OCI-LY7 (cell line): ENCODE measurements around the gene EXOSC6. TPM values are rescaled to one million over a fixed set of nuclear protein-coding genes. Genes with fewer than 3 reads are reported as not detected.
"Not testable (repeated sequence)": the region's sequence is repeated elsewhere in the genome, so short reads cannot be mapped to it uniquely, and the experiment has no call there.

Experiments
- BruUV-seq: library from RNA; stranded (reverse); fragments of 400-500 nt; replicated peaks from 2 replicates; lab custom pipeline; 2021; lab: Mats Ljungman, UMichigan
- CTCF ChIA-PET: fragments of 300-600 bp; sonication (Branson Sonifier 250); formaldehyde crosslinking; loops from one replicate; lab custom pipeline; 2022; ENCODE audit warnings: antibody characterized with exemption; ENCODE audit not compliant: unreplicated experiment; lab: Charles Lee
- POLR2A ChIA-PET: fragments of 300-600 bp; sonication (Branson Sonifier 250); formaldehyde crosslinking; loops from one replicate; lab custom pipeline; 2022; ENCODE audit warnings: antibody characterized with exemption; lab: Charles Lee
- DNase-seq: peaks from one replicate; pipeline ENCODE4 v3.0.0-alpha.2; 2015; ENCODE audit warnings: low spot score
- H2AFZ ChIP-seq: fragments of 200-600 bp; sonication (generic), shearing (Covaris generic); 2 replicates; pipeline ENCODE4 v1.6.1; 2014; ENCODE audit warnings: mild to moderate bottlenecking, antibody characterized with exemption, low read length, moderate library complexity
- H3K27ac ChIP-seq: fragments of 200-600 bp; sonication (generic); 2 replicates; pipeline ENCODE4 v1.5.1; 2014; ENCODE audit warnings: mixed run types, low read depth, mild to moderate bottlenecking, moderate library complexity, low read length, inconsistent platforms; ENCODE audit not compliant: poor library complexity, severe bottlenecking
- H3K36me3 ChIP-seq: fragments of 200-600 bp; sonication (generic); 2 replicates; pipeline ENCODE4 v1.6.1; 2014; ENCODE audit warnings: mild to moderate bottlenecking, antibody characterized with exemption, low read length, moderate library complexity, mixed read lengths; ENCODE audit not compliant: insufficient read depth
- H3K4me1 ChIP-seq: fragments of 200-600 bp; sonication (generic); 2 replicates; pipeline ENCODE4 v1.5.1; 2014; ENCODE audit warnings: mild to moderate bottlenecking, low read length; ENCODE audit not compliant: insufficient read depth, poor library complexity, severe bottlenecking
- H3K4me2 ChIP-seq: fragments of 200-600 bp; sonication (generic); 2 replicates; pipeline ENCODE4 v1.6.1; 2014; ENCODE audit warnings: mild to moderate bottlenecking, low read length
- H3K4me3 ChIP-seq: fragments of 200-600 bp; sonication (generic); 2 replicates; pipeline ENCODE4 v1.5.1; 2014; ENCODE audit warnings: mild to moderate bottlenecking, low read depth, low read length; ENCODE audit not compliant: poor library complexity, severe bottlenecking
- H3K79me2 ChIP-seq: fragments of 200-600 bp; sonication (generic); 2 replicates; pipeline ENCODE4 v1.6.1; 2016; ENCODE audit warnings: low read depth, mild to moderate bottlenecking, low read length, moderate library complexity, mixed read lengths; ENCODE audit not compliant: insufficient read depth
- H3K9me2 ChIP-seq: fragments of 200-600 bp; sonication (generic); 2 replicates; pipeline ENCODE4 v1.6.1; 2016; ENCODE audit warnings: mild to moderate bottlenecking, low read length, mixed read lengths; ENCODE audit not compliant: insufficient read depth
- H3K9me3 ChIP-seq: fragments of 200-600 bp; sonication (generic); 2 replicates; pipeline ENCODE4 v1.6.1; 2014; ENCODE audit warnings: mild to moderate bottlenecking, mixed run types, low read length, mixed read lengths
- H4K20me1 ChIP-seq: fragments of 200-600 bp; sonication (generic); 2 replicates; pipeline ENCODE4 v1.6.1; 2014; ENCODE audit warnings: mild to moderate bottlenecking, antibody characterized with exemption, low read length, moderate library complexity, mixed read lengths; ENCODE audit not compliant: insufficient read depth
- EZH2phosphoT487 ChIP-seq: fragments of 200-600 bp; sonication (generic); IDR thresholded peaks from 2 replicates; pipeline ENCODE4 v1.6.1; 2018; ENCODE audit warnings: low read depth, borderline replicate concordance, mild to moderate bottlenecking, mixed run types, antibody characterized with exemption, low read length, moderate library complexity, mixed read lengths
- intact Hi-C: fragments of 100-400 bp; cut with micrococcal nuclease; formaldehyde crosslinking; loops from one replicate; pipeline ENCODE4 v1.10.0; 2022; ENCODE audit not compliant: unreplicated experiment
- total RNA-seq, 2 experiments: library from RNA; depleted of rRNA in 1 of 2; stranded (reverse); fragments of >200 nt in 1 of 2; shearing (Covaris generic) in 1 of 2; gene quantifications; 2 replicates each; pipeline ENCODE4 v1.2.3, GENCODE V29; 2014 to 2022
- TF ChIP-seq, protein P1 (sequence below): fragments of 200-600 bp; sonication (generic); conservative IDR thresholded peaks from 2 replicates; pipeline ENCODE4 v1.5.1; 2014; ENCODE audit warnings: mild to moderate bottlenecking, antibody characterized with exemption, low read length, moderate library complexity, mixed read lengths

The EXOSC6 gene
- total RNA-seq, 2 experiments from 2014 or later = 36.3 to 36.8 TPM

GRCh38 chr16:70271696-70272095 is 20.0 kb upstream of the EXOSC6 start:
- H3K36me3 ChIP-seq = peaks cover 100% of the 10 kb centered on the region
- TF ChIP-seq EZH2phosphoT487 = no peak
- TF ChIP-seq, protein P1, sequence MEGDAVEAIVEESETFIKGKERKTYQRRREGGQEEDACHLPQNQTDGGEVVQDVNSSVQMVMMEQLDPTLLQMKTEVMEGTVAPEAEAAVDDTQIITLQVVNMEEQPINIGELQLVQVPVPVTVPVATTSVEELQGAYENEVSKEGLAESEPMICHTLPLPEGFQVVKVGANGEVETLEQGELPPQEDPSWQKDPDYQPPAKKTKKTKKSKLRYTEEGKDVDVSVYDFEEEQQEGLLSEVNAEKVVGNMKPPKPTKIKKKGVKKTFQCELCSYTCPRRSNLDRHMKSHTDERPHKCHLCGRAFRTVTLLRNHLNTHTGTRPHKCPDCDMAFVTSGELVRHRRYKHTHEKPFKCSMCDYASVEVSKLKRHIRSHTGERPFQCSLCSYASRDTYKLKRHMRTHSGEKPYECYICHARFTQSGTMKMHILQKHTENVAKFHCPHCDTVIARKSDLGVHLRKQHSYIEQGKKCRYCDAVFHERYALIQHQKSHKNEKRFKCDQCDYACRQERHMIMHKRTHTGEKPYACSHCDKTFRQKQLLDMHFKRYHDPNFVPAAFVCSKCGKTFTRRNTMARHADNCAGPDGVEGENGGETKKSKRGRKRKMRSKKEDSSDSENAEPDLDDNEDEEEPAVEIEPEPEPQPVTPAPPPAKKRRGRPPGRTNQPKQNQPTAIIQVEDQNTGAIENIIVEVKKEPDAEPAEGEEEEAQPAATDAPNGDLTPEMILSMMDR = no peak

GRCh38 chr16:70270176-70270575 is 18.4 kb upstream of the EXOSC6 start:
- H2AFZ ChIP-seq = no peak overlapping the region
- peaks cover 7% of the 10 kb centered on the region; the same call in 1 of the 2 replicates for H4K20me1 ChIP-seq
- H3K27ac ChIP-seq = no peak overlapping the region
- H3K9me2 ChIP-seq = no peaks in the 10 kb centered on the region
- POLR2A ChIA-PET = interaction anchor here (0.7 kb wide), 1 partner anchor 18 kb away, joined by 4 read pairs; no protein-coding TSS in a partner anchor
- no peak overlapping the region for H3K4me3 ChIP-seq
- peaks cover 8% of the 10 kb centered on the region; the same call in 1 of the 2 replicates for H3K79me2 ChIP-seq
- no peaks in the 10 kb centered on the region for H3K9me3 ChIP-seq
- H3K4me1 ChIP-seq = no peaks in the 10 kb centered on the region
- intact Hi-C loops = no loop called here
- BruUV-seq = no TSS peak
- H3K4me2 ChIP-seq = no peak overlapping the region
- TF ChIP-seq, protein P1 = no peak
- no peak for TF ChIP-seq EZH2phosphoT487
- H3K36me3 ChIP-seq = peaks cover 98% of the 10 kb centered on the region
- CTCF ChIA-PET = no interaction called here
- no peak for DNase-seq

More at GRCh38 chr16:70271696-70272095, 20.0 kb upstream of the EXOSC6 start:
- ChIA-PET POLR2A (interaction anchor here (1.0 to 1.7 kb wide), 2 partner anchors 14 to 17 kb away, joined by 5 to 9 read pairs; partner anchors contain the start of gene AARS1), CTCF (no interaction called here)
- H4K20me1 ChIP-seq = peaks cover 7% of the 10 kb centered on the region; the same call in 1 of the 2 replicates
- H3K79me2 ChIP-seq = peaks cover 8% of the 10 kb centered on the region; the same call in 1 of the 2 replicates
- H3K4me2 ChIP-seq = no peak overlapping the region
- H3K9me3 ChIP-seq = no peaks in the 10 kb centered on the region
- H3K27ac ChIP-seq = no peak overlapping the region
- no peak overlapping the region for H3K4me3 ChIP-seq
- intact Hi-C loops = no loop called here
- H2AFZ ChIP-seq = no peak overlapping the region
- BruUV-seq = no TSS peak
- no peaks in the 10 kb centered on the region for H3K4me1 ChIP-seq
- H3K9me2 ChIP-seq = no peaks in the 10 kb centered on the region
- DNase-seq = no peak

DNA sequence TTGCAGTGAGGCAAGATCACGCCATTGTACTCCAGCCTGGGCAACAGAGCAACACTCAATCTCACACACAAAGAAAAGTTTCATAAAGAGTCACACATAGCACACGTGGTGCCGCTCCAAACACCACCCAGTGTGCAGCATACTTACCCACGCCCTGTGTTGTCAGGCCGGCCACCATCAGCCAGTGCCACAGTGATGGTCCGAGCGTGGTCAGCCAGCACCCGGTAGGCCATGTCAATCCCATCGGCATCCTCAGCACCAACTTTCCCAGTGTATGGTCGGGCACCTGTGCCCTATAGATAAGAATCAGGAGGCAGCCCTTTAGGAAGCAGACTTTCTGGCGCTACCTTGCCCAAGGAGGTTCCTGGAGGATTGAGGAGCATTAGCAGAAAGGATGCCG is 17.7 kb upstream of the EXOSC6 start:
- ChIA-PET POLR2A (no interaction called here), CTCF (no interaction called here)
- H4K20me1 ChIP-seq = peaks cover 7% of the 10 kb centered on the region; the same call in 1 of the 2 replicates
- no peak overlapping the region for H3K27ac ChIP-seq
- no TSS peak for BruUV-seq
- no peak for TF ChIP-seq EZH2phosphoT487
- TF ChIP-seq, protein P1 = no peak
- H3K4me1 ChIP-seq = no peaks in the 10 kb centered on the region
- H3K36me3 ChIP-seq = peaks cover 98% of the 10 kb centered on the region
- intact Hi-C loops = loop anchor here (10.0 kb wide), 1 partner anchor 285 kb away; no protein-coding TSS in a partner anchor
- DNase-seq = no peak
- H3K4me2 ChIP-seq = no peak overlapping the region
- no peak overlapping the region for H3K4me3 ChIP-seq
- H2AFZ ChIP-seq = no peak overlapping the region
- H3K9me3 ChIP-seq = no peaks in the 10 kb centered on the region
- H3K79me2 ChIP-seq = peaks cover 8% of the 10 kb centered on the region; the same call in 1 of the 2 replicates
- H3K9me2 ChIP-seq = no peaks in the 10 kb centered on the region

DNA sequence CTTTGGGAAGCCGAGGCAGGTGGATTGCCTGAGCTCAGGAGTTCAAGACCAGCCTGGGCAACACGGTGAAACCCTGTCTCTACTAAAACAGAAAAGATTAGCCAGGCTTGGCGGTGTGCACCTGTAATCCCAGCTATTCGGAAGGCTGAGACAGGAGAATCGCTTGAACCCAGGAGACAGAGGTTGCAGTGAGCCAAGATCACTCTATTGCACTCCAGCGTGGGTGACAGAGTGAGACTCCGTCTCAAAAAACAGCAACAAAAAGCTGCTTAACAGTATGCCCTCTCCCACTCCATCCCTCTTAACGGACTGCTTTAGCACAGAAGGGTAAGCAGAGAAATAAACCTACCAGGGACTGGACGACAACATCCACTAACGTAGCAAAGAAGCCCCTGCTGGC is 16.2 kb upstream of the EXOSC6 start:
- H3K4me3 ChIP-seq, H3K79me2 ChIP-seq, DNase-seq, BruUV-seq, H3K4me2 ChIP-seq, H4K20me1 ChIP-seq, H2AFZ ChIP-seq, H3K27ac ChIP-seq, H3K9me3 ChIP-seq, H3K9me2 ChIP-seq, H3K4me1 ChIP-seq: not testable (repeated sequence)
- ChIA-PET CTCF (interaction anchor here (1.3 kb wide), 1 partner anchor 21 kb away, joined by 4 read pairs; the partner anchor contains the start of gene AARS1), POLR2A (interaction anchor here (0.7 kb wide), 2 partner anchors 51 to 79 kb away, joined by 3 read pairs; partner anchors contain the start of gene DDX19A)
- peaks cover 98% of the 10 kb centered on the region for H3K36me3 ChIP-seq
- intact Hi-C loops = loop anchor here (10.0 kb wide), 1 partner anchor 287 kb away; no protein-coding TSS in a partner anchor
